Right lobe of liver (tissue), 4 donors: Measurements from ENCODE around the gene UBIAD1.
"Not testable (repeated sequence)": the region's sequence is repeated elsewhere in the genome, so short reads cannot be mapped to it uniquely, and the experiment has no call there.

Experiments used
- CTCF ChIP-seq, 4 donors: fragments of 200-600 bp in 3 of 4; fragments of 450-650 bp in 1 of 4; IDR thresholded peaks; one replicate each; pipeline versions ENCODE4 v1.5.1 to v1.8.0; 2016 to 2022; ENCODE audit warnings: antibody characterized with exemption in 4 of 4, mild to moderate bottlenecking in 2 of 4
- POLR2A ChIP-seq: fragments of 450-650 bp; IDR thresholded peaks from one replicate; pipeline ENCODE4 v1.6.1; 2017; ENCODE audit warnings: antibody characterized with exemption, mild to moderate bottlenecking
- donor health status: DM: no; HTN: no; CAD: no.
- donor health status: DM: no; HTN: no; CAD: no.
- donor health status: DM: no; HTN: yes; CAD: no.

DNA sequence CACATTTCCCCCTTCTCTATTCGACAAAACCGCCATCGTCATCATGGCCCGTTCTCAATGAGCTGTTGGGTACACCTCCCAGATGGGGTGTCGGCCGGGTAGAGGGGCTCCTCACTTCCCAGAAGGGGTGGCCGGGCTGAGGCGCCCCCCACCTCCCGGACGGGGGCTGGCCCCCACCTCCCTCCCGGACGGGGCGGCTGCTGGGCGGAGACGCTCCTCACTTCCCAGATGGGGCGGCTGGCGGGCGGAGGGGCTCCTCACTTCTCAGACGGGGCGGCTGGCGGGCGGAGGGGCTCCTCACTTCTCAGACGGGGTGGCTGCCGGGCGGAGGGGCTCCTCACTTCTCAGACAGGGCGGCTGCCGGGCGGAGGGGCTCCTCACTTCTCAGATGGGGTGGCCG, 32.5 kb downstream of the UBIAD1 start:
- TF ChIP-seq CTCF (IDR thresholded peaks at IDR 0.05); POLR2A: not testable (repeated sequence)
